Measurements from ENCODE around the gene LIMD2.

GRCh38 chr17:63682441-63682840 lies 17.5 kb downstream of the LIMD2 start:
- TF ChIP-seq, protein P1, sequence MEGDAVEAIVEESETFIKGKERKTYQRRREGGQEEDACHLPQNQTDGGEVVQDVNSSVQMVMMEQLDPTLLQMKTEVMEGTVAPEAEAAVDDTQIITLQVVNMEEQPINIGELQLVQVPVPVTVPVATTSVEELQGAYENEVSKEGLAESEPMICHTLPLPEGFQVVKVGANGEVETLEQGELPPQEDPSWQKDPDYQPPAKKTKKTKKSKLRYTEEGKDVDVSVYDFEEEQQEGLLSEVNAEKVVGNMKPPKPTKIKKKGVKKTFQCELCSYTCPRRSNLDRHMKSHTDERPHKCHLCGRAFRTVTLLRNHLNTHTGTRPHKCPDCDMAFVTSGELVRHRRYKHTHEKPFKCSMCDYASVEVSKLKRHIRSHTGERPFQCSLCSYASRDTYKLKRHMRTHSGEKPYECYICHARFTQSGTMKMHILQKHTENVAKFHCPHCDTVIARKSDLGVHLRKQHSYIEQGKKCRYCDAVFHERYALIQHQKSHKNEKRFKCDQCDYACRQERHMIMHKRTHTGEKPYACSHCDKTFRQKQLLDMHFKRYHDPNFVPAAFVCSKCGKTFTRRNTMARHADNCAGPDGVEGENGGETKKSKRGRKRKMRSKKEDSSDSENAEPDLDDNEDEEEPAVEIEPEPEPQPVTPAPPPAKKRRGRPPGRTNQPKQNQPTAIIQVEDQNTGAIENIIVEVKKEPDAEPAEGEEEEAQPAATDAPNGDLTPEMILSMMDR (conservative IDR thresholded peaks at IDR 0.05), result no peak
- no peak for TF ChIP-seq ZFX (IDR thresholded peaks at IDR 0.05)

Measured in C4-2B (cell line).